HG03103 (cell line): ENCODE data around the gene ZFYVE21.

Source experiments
- ATAC-seq: cut with Tn5 transposase; IDR thresholded peaks from one replicate; pipeline ENCODE4 v1.9.1; 2021; ENCODE audit warnings: low read depth; ENCODE audit not compliant: unreplicated experiment

Gene ZFYVE21

DNA sequence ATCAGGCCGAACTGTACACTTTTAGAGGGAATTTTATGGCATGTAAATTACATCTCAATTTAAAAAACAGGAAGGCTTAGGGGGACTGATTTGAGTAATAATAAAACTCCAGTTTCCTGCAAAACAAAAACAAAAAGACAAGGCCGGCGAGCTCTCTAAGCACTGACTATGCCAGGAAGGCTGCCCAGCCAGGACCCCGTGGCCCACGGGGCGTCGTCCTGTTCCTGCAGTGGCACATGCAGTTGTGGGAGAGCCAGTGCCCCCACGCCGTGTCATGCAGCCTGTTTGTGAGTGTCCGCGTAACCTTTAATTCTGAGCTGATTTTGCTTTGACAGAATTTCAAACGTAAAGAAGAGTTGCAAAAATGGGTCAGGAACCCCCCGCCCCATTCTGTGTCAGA, 10.9 kb upstream of the ZFYVE21 start:
- no peak for ATAC-seq

DNA sequence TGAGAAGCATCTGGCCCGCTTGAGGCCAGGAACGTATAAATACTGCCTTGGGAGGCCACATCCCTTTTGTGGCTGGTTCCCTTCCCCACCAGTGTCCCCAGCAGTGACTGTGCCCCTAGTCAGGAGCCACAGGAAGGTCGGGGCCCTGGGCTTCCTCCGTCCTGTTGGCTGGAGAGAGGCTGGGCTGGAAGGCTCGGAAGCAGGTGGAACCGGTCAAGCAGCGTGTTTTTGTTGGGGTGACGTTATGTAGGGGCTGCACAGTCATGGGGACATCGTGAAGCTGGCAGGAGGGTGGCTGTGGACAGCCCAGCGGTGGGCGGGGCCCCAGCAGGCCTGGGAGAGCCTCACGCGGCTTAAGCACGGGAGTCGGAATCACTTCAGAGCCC, 10.5 kb upstream of the ZFYVE21 start:
- ATAC-seq = no peak

DNA sequence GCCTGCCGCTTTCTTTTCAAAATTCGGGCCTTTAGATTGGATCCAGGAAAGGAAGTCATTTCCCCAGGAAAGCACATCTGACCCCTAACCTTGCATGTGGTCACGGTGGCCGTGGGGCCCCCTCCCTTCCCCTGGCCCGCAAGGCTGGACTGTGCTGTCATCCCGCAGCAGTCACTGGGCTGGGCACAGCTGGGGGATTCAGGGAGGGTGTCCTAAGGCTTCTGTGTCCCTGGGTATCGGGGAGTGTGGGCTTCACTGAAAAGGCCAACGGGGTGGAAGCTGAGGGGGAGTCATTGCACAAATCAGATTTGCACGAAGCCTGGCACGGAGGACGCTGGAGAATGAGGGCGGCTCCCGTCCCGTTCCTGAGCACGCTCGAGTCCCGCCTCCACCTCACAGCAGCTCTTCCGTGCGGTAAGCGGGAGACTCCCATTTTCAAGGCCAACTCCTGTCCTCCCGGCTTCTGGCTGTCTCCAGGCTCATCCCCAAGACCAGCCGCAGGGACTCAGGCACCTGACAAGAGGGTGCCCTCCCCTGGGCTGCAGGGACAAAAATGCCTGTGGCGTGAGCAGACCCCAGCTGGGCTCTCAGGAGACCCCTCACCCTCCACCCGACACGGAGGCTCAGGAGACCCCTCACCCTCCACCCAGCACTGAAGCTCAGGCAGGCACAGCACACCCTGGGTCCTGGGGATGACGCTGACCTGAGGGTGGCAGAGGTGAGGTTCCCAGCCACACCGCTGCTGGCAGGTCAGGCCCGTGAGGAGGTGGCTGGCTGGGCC, 9.9 kb upstream of the ZFYVE21 start:
- ATAC-seq = no peak

DNA sequence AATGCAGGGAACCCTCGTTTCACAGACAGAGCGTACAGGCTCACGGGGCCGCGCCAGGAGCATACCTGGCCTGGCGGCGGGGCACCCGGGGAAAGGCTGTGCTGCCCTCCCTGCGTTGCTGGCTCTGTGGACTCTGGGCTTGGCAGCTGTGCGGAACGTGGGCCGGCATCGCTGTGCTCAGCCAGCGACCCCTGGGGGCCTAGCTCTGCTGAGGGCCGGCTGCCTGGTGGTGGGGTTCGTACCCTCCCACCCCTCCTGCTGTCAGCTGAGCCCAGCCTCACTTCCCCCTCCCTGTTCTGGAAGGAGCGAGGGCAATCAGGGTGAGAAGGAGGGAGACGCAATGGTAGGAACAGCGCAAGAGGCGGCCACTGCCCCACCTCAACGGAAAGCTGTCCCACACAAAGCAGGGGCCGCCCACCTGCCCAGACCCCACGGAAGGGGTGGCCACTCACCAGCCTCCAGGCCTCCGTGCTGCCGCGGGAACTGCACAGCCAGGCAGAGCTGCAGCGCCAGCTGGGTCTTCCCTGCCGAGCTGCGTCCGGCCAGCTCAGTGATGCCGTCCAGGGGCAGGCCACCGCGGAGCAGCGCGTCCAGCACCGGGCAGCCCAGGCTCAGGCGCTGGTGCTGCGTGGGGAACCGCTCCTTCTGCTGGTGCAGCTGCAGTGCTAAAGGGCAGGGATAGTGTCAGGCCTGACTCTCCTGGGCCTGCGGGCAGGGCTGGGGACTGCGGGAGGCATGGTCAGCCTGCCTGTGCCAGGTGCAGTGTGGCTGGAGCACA, 8.9 kb upstream of the ZFYVE21 start:
- no peak for ATAC-seq

DNA sequence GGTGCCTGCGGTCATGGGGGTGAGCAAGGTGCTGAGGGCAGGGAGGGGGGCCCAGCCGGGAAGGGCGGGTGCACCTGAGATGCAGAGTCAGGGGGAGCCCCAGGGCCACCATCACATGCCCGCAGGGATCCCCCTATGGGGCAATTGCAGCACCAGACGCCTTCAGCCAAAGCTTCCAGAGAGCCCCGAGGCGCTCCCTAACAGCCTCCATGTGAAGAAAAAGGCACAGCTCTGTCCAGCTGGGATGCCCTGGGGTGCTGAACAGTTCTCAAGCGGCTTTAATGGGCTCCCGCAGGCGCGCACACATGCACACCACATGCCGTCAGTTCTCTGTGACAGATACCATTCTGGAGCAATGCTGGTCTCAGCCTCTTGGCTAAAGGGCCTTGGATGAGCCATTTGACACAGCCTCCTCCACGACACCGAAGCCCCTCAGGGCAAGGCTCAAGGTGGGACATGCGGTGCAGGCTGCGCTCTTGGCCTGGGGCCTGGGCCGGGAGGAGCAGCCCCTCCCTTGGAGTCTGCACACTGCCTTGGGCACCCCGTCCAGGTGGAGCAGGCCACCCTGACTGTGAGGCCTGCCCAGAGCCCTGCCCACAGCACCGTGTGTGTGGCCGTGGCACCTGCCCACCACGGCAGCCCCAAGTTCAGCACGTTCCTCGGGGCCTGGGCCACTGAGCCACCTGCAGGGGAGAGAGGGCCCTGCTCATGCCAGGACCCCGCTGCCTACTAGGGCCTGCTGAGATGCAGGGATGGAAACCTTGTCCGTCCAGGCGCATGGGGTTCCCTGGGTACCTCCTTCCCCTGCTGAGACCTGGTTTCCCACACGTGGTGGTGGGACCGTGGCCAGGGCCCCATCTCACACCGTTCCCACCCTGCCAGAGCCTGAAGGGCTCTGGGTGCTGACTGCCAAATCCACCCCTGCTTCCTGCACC, 8.0 kb upstream of the ZFYVE21 start:
- ATAC-seq = no peak

DNA sequence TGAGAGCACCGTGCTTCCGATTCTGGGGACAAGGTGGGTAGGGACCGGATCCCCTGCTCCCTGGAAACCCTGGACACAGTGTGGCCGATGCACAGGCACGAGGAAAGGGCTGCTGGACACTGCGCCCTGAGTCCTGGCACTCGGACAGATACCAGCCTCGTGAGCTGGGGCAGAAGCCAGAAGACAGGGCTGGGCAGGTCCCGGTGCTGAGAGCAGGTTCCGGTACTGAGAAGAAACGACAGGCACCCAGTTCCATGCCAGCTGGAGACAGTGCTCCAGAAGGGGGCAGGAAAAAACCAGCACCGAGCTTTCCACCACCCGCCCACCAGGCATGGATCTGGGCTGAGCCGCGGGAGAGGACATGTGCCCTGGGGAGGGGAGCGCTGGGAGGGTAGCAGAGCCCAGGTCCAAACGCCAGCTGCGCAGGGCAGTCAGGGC, 6.8 kb upstream of the ZFYVE21 start:
- ATAC-seq = no peak

DNA sequence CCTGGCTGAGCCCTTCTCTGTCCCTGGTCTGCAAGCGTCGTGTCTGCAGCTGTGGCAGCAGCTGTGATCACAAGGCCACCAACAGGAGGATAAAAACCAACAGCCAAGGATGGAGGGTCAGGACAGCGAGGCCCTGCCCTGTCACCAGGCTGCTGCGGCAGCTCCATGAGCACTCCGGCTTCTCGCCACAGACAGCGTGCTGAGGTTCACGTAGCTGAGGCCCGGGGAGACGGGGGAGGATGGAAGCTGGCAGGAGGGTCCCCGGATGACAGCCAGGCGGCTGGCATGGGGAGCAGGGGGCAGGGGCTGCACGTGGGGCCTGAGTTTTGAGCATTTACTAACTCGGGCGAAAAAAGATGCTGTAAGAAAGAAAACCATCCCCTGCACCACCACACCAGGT, 5.8 kb upstream of the ZFYVE21 start:
- ATAC-seq = no peak

DNA sequence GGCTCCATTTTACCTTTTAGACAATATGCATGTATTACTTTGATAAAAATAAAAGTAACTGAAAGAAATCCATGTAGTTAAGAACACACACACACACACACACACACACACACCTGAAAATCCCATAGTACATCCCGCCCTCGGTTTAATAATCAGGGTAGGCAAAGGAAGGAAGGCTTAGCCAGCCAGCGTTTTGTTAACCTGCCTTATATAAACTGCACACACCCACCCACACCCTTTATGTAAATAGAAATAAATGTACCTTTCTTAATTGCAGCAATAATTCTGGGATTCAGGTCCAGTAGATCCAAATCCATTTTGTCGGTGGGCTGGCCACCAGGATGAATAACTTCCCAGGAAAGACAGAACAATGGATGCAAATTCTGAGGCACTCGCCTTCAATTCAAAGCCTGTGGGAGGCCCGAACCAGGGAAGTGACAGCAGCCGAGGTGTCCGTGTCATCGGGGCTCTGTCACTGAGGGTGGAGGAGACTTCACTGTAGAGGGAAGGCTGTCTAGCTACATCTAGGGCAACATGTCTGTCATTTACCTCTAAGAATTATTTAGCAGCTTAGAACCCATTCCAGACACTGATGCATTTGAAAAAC, 4.7 kb upstream of the ZFYVE21 start:
- no peak for ATAC-seq

DNA sequence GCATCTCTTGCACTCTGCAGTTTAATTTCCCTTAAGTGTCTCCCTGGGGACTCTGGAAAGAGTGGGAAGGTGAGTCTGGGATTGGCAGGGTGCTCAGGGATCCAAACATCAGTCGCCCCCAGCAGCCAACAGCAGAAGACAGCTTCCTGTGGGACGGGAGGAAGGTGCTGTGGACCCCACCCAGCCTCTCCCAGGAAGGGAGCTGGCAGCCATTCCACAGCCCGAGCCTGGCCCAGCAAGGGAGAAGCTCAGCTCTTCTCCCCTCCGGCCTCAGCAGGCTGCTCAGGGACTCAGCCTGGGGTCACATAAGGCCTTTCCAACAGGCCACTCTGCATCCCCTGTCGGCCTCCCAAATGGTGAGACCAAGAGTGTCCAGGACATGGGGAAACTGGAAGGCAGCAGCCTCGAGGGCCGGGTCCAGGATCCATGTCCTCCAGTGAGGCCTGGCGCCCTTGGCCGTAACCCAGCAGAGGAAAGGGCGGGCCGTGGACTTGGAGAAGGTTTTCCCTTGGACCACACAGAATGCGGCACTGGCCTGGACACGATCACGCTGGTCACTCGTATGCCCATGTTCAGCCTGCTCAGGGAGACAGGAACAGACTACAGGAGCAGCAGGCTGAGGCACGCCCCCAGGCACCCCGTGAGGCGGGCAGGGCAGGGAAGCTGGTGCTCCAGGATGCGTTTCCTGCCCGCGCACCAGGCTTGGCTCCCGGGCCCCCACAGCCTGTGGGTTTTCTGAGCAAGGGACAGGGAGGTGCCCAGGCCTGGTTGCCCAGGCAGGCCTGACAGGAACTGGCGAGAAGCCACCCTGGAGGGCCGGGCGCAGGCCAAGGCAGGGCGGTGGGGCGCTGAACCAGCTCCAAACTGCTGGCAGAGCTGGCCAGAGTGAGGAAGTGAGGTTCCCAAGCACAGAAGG, 3.8 kb upstream of the ZFYVE21 start:
- no peak for ATAC-seq

DNA sequence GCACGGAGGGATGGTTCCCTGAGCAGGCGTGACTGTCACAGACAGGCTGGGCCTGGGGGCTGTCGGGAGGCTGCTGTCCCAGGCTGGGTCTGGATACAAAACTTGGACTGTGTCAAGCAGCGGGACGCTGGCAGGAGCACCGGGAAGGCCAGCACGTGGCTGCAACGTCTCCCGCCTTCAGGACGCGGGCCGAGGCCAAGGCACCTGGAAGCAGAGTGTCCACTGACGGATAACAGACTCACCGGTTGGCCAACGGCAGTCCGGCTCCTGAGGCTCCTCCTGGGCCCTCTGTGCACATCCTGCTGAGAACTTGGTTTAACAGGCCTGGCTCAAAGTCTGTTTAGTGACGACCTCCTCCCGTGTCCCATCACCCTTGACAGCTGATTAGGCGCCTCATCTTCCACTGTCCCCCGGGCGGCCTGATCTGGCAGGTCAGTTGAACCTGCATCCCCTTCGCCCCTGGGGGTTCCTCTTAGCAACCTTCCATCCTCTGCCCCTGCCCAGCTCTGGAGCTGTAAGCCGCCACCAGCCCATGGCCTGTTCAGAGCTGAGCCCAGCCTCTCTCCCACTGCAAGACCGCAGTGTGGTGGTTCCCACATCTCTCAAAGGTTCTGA, 2.9 kb upstream of the ZFYVE21 start:
- ATAC-seq = no peak

DNA sequence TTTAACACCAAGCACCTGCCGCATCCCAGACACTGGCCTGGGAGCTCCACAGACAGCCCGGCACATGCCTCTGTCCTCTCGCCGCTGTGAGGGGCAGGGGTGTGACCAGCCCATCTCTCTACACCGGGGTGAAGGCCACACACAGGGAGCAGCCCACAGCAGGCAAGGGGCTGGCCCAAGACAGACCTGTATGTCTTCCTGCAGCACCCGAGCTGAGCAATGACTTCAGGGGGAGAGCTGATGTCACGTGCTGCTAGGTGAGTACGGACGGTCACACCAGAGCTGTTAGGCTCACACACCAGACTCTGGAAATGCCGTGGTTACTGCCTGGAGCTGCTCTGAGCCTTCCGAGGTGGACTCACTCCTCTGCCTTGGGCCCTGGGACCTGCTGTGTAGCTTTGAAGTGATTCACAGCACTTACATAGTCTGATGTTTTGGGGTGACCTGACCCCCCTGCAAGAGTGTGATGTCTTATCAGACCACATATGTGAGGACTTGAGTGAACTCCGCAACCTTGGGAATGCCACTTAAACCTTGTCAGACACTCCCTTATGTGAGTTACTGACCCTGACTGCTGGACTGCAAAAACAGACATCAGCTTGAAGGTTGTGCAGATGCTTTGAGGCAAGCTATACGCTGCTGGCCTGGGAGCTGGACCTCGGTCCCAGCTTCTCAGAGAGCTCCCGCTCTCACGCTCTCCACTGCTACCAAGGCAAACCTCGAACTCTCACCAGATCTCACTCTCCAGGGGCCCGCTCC, 2.1 kb upstream of the ZFYVE21 start:
- no peak for ATAC-seq

DNA sequence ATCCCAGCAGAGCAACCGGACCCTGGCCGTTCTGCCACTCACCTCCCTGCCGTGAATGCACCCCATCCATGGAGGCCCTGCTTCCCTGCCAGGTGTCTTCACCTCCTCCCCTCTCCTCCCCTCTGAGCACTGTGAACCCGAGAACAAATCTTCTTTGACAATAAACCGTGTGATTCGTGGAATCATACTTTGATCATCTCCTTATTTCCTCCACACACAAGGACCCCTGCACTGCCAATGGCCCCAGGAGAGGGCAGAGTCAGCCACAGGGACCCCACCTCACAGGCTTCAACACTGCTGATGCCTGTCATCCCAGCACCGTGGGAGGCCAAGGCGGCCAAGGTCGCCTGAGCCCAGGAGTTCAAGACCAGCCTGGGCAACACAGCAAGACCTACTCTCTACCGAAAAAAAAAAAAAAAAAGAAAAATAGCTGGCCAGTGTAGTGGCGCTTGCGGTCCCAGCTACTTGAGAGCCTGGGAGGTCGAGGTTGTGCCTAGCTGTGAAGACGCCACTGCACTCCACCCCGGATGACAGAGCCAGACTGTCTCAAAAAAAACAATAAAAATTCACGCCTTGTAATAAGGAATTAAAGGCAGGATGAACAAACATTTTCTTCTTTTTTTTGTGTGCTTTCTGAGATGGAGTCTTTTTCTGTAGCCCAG, 1.4 kb upstream of the ZFYVE21 start:
- no peak for ATAC-seq

DNA sequence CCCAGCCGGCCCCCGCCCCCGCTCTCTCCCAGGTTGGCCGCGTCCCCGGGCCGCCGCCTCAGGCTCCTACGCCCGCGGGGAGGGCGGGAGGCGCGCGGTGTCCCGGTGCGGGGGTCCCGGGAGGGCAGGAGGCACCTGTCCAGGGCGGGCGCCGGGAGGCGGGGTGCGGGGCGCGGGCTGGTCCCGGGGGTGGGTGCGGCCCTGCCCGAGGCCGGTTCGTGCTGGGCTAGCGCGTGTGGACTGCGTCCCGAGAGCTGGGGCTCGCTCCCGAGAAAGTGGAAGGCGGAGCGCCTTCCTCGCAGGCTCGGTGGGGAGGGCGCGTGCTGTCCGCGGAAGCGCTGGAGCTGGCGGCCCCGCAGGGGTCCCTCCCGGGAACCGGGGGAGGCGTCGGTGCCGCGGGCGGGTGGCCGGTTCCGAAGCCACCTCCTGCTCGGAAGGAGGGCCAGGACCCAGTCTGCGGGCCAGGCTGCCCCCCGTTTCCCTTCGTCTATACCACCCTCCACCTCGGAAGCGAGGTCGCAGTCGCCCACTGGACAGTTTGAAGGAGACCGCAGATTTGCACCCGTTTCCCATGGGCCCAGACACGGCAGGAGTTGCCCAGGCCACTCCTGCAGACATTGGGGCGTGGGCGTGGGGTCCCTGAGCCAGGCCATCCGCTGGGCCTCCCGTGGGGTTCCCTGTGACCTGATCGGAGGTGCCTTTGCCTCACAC, 636 bp downstream of the ZFYVE21 start:
- no peak for ATAC-seq

DNA sequence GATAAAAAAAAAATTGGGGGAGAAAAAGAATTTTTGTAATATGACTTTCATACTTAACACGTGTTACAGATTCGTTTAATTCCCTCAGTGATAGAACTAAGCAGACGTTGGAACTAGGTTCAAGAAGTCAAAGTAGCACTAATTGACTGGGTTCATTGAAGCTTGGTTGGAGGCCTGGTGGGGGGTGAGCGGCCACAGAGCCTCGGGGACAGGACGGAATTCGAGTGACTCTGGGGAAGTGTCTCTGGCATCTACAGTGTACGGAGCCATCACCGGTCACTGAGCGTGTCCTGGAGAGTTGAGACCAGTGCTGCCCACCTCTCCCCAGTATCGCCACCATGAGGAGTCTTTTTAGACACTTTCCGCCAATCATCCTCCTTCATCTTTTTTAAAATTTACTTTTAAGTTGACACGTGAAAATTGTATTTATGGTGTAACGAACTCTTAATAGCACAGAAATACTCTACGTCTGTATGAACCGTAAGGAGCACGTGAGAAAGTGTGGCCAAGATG, 1.3 kb downstream of the ZFYVE21 start:
- ATAC-seq = no peak

DNA sequence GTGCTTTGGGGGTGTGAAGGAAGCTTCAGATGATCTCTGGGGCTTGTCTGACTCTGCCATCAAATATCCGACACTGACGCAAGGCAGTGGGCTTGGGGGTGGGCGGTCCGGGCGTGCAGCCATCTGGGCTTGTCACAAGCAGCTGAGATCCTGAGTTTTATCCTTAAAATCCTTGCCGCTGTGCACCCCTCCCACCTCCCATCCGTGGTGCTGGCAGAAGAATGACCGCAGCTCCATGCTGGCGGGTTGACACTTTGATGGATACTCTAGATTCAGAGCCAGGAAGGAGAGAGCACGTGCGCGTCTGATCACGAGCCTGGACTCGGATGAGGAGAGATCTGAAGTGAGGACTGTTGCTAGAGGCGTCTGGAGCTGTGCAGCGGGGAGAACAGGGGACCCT, 3.0 kb downstream of the ZFYVE21 start:
- ATAC-seq = no peak

DNA sequence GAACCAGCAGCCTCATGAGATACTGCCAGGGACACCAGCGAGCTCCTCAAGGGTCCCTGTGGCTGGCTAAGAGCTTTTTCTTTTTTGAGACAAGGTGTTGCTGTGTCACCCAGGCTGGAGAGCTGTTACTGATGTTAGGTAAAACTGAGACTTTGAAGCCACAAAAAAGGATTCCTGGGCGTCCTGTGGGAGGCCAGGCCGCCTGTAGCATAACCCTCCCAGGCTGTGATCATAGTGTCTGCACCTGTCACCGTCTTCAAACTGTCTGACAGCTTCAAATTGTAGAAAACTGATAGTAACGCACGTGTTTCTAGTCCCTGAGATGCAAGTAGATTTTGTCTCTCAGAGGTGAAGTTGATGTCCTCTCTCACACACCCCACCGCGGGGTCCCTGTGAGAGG, 4.1 kb downstream of the ZFYVE21 start:
- no peak for ATAC-seq
